ENCODE results near the gene RCC2.

DNA sequence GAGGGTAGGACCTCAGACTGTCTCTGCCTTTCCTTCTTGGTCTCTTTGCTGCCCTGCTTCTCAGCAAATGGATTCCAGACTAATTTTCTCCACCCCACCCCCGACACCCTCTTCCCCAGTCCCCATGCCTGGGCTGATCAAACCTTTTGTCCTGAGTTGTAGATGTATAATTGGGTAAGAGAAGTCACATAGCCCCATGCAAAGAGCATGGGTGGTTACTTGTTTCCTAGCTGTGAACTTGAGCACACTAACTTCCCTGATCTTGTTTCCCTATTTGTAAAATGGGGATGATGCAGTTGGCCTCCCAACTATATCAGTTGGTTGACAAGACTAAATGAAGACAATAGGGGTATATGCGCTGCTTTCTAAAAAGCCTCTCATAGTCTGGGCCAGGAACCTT lies 58.3 kb downstream of the RCC2 start:
- TF ChIP-seq, protein P1, sequence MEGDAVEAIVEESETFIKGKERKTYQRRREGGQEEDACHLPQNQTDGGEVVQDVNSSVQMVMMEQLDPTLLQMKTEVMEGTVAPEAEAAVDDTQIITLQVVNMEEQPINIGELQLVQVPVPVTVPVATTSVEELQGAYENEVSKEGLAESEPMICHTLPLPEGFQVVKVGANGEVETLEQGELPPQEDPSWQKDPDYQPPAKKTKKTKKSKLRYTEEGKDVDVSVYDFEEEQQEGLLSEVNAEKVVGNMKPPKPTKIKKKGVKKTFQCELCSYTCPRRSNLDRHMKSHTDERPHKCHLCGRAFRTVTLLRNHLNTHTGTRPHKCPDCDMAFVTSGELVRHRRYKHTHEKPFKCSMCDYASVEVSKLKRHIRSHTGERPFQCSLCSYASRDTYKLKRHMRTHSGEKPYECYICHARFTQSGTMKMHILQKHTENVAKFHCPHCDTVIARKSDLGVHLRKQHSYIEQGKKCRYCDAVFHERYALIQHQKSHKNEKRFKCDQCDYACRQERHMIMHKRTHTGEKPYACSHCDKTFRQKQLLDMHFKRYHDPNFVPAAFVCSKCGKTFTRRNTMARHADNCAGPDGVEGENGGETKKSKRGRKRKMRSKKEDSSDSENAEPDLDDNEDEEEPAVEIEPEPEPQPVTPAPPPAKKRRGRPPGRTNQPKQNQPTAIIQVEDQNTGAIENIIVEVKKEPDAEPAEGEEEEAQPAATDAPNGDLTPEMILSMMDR (conservative IDR thresholded peaks at IDR 0.05; ENCODE audit: low read depth, low read length) = no peak
- TF ChIP-seq EZH2 (IDR thresholded peaks at IDR 0.05; ENCODE audit: low read length, unreplicated experiment) = no peak

Measured in PC-3 (cell line).